Nephron (organoid): ENCODE data around the gene ABHD13.

Source experiments
- H3K27ac Mint-ChIP-seq, 3 experiments: 2 replicates each; pipeline ENCODE4 v1.8.0; 2020; ENCODE audit warnings: mixed read lengths in 3 of 3, mild to moderate bottlenecking in 2 of 3, moderate library complexity in 1 of 3
- H3K27me3 Mint-ChIP-seq: 2 replicates; pipeline ENCODE4 v1.8.0; 2021; ENCODE audit warnings: low read depth, mild to moderate bottlenecking, moderate library complexity, mixed read lengths
- H3K36me3 Mint-ChIP-seq: 2 replicates; pipeline ENCODE4 v1.8.0; 2020; ENCODE audit warnings: low read depth, mixed read lengths
- H3K4me1 Mint-ChIP-seq: 2 replicates; pipeline ENCODE4 v1.8.0; 2020; ENCODE audit warnings: mixed read lengths
- H3K4me3 Mint-ChIP-seq, 3 experiments: 2 replicates each; pipeline ENCODE4 v1.8.0; 2020; ENCODE audit warnings: mild to moderate bottlenecking in 3 of 3, mixed read lengths in 3 of 3, moderate library complexity in 2 of 3
- H3K9me3 Mint-ChIP-seq: 2 replicates; pipeline ENCODE4 v1.8.0; 2020; ENCODE audit warnings: mixed read lengths
- CTCF ChIP-seq, 3 experiments: fragments of 200-600 bp; sonication (generic); IDR thresholded peaks; one replicate each; pipeline ENCODE4 v1.5.0; 2021; ENCODE audit warnings: antibody characterized with exemption in 3 of 3; ENCODE audit not compliant: unreplicated experiment in 3 of 3

The ABHD13 gene

GRCh38 chr13:108195861-108196260 is 22.3 kb upstream of the ABHD13 start:
- H3K9me3 Mint-ChIP-seq = no peaks in the 10 kb centered on the region
- TF ChIP-seq CTCF (IDR thresholded peaks at IDR 0.05; ENCODE audit: unreplicated experiment in 3 of 3) = no peak
- no peaks in the 10 kb centered on the region for H3K4me1 Mint-ChIP-seq
- H3K27me3 Mint-ChIP-seq = no peaks in the 10 kb centered on the region
- H3K27ac Mint-ChIP-seq = peak overlapping the region in 1 of 3 experiments; percentile 61
- H3K36me3 Mint-ChIP-seq = no peaks in the 10 kb centered on the region
- H3K4me3 Mint-ChIP-seq = no peak overlapping the region

GRCh38 chr13:108200781-108201398 is 17.3 kb upstream of the ABHD13 start:
- no peaks in the 10 kb centered on the region for H3K4me1 Mint-ChIP-seq
- no peak overlapping the region for H3K27ac Mint-ChIP-seq
- no peaks in the 10 kb centered on the region for H3K9me3 Mint-ChIP-seq
- no peak overlapping the region for H3K4me3 Mint-ChIP-seq
- TF ChIP-seq CTCF (IDR thresholded peaks at IDR 0.05; ENCODE audit: unreplicated experiment in 3 of 3) = no peak
- no peaks in the 10 kb centered on the region for H3K36me3 Mint-ChIP-seq
- peaks cover 7% of the 10 kb centered on the region for H3K27me3 Mint-ChIP-seq

- TF ChIP-seq CTCF (IDR thresholded peaks at IDR 0.05; ENCODE audit: unreplicated experiment in 3 of 3) = no peak
- Mint-ChIP-seq H3K4me3 (no peak overlapping the region), H3K4me1 (peaks cover 8% of the 10 kb centered on the region), H3K27me3 (no peaks in the 10 kb centered on the region), H3K9me3 (no peaks in the 10 kb centered on the region), H3K36me3 (peaks cover 18% of the 10 kb centered on the region), H3K27ac (no peak overlapping the region)
Observed at GRCh38 chr13:108210551-108210950, 7.6 kb upstream of the ABHD13 start.

GRCh38 chr13:108212886-108213285 is 5.3 kb upstream of the ABHD13 start:
- TF ChIP-seq CTCF (IDR thresholded peaks at IDR 0.05; ENCODE audit: unreplicated experiment in 3 of 3) = no peak
- Mint-ChIP-seq H3K4me3 (no peak overlapping the region), H3K9me3 (no peaks in the 10 kb centered on the region), H3K4me1 (peaks cover 19% of the 10 kb centered on the region), H3K27ac (no peak overlapping the region), H3K27me3 (no peaks in the 10 kb centered on the region), H3K36me3 (peaks cover 18% of the 10 kb centered on the region)

- peaks cover 21% of the 10 kb centered on the region for H3K4me1 Mint-ChIP-seq
Observed at GRCh38 chr13:108213946-108214345, 4.2 kb upstream of the ABHD13 start.

More at GRCh38 chr13:108213946-108214345, 4.2 kb upstream of the ABHD13 start:
- H3K27me3 Mint-ChIP-seq = no peaks in the 10 kb centered on the region
- peak overlapping the region in 2 of 3 experiments; percentile 14 to 68 for H3K27ac Mint-ChIP-seq
- peaks cover 15% of the 10 kb centered on the region for H3K36me3 Mint-ChIP-seq
- peak overlapping the region; percentile 88 to 98 (median 97) for H3K4me3 Mint-ChIP-seq
- TF ChIP-seq CTCF (IDR thresholded peaks at IDR 0.05; ENCODE audit: unreplicated experiment in 3 of 3) = no peak
- H3K9me3 Mint-ChIP-seq = no peaks in the 10 kb centered on the region
